Measurements from ENCODE around the gene PHC1.

GRCh38 chr12:8987163-8987562 is 72.9 kb downstream of the PHC1 start:
- TF ChIP-seq CTCF (IDR thresholded peaks at IDR 0.05) (no peak), POLR2AphosphoS5 (IDR thresholded peaks at IDR 0.05) (no peak)

All from transverse colon (tissue), 4 donors.